ENCODE data around the gene TMEM17.
"Not testable (repeated sequence)": the region's sequence is repeated elsewhere in the genome, so short reads cannot be mapped to it uniquely, and the experiment has no call there.

TMEM17 gene

GRCh38 chr2:62505750-62506420 lies at the start of gene TMEM17:
TSS of gene TMEM17 (minus strand) at chr2:62506195. CDS start at chr2:62506129, 66 bp downstream.
- peak in 1 of 6 experiments; percentile 1 for DNase-seq

- no peak for DNase-seq
These were observed 48.4 kb upstream of the TMEM17 start for GRCh38 chr2:62554440-62554839.

- DNase-seq, result no peak
These were observed 44.5 kb upstream of the TMEM17 start for GRCh38 chr2:62550461-62550860.

DNA sequence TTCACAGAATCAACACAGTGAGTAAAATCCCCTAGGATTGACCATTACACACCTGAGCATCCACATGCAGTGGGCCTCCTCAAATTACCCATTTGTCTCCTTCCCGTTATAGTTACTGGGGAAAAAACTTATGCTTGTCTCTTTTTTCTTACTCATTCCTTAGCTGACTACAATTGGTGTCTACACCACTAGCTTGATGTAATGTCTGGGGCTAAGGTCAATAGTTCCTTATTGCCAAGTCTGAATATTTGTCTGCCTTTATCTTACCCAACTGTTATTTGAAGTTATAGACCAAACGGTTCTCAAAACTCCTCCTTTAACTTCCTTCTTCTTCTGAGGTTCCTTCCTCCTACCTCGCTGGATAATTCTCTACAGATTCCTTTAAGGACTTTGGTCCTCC lies 41.9 kb upstream of the TMEM17 start:
- DNase-seq, result no peak

GRCh38 chr2:62545261-62545660 lies 39.3 kb upstream of the TMEM17 start:
- no peak for DNase-seq

GRCh38 chr2:62540408-62541168 lies 34.6 kb upstream of the TMEM17 start:
- DNase-seq, result no peak

DNA sequence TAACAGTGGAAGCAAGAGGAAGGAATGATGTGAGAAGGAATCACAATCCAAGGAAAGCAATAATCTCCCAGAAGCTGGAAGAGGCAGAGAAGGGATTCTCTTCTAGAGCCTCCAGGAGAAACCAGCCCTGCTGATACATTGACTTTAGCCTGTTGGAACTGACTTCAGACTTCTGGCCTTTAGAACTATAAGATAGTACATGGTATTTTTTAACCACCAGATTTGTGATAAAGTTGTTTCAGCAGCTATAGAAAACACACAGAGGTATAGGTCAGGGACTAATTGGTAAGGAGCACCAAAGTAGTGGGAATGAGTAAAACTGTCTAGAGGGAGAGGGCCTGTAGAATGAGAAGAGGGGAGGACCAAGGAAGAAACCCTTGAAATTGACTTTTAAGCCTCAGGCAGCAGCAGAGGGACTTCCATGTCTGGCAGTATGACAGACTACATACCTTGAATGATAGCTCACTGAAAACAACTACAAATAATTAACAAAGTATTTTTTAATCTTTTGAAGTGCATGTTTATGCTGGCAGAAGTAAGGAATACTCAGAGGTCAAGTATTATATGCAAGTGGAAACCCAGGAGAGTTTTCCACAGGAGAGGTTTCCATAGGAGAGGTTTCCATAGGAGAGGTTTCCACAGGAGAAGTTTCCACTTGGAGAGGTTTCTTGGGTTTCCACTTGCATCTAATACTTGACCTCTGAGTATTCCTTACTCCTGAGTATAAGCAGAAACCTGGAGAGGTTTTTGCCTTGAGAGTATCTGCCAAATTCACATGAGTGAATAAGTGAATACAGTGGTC lies 33.8 kb upstream of the TMEM17 start:
- DNase-seq, result no peak

GRCh38 chr2:62538756-62539155 lies 32.8 kb upstream of the TMEM17 start:
- no peak for DNase-seq

- DNase-seq, result no peak
These were observed 31.8 kb upstream of the TMEM17 start for GRCh38 chr2:62537814-62538213.

DNA sequence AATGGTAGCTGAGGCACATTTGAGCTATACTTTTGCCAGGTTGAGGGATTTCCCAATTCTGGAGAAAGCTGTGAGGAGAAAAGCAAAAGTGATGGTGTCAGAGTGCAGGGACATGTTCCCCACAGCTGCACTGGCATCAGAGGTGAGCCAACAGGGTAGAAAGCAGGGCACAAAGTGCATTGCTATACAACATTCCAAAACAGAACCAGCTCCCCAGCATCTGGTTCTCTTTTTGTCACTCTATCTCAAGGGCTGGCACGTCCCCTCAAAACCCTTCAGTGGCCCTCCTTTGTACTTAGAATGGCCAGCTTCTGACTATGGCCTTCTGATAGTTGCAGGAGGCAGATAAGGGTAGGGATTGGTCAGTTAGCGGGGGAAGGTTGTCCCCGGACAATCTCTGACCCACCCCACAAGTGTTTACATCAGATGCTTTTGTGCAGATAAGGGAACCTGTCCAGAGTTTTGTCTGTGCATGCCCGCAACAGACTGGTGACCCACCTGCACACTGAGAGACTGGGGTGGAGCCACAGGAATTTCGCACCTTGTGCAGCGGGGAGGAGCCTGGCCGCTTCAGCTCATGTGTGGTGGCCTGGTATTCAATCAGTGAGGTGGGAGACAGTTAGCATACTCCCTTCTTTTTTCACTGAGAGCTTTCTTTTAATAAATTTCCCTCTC lies 31.0 kb upstream of the TMEM17 start:
- no peak for DNase-seq

DNA sequence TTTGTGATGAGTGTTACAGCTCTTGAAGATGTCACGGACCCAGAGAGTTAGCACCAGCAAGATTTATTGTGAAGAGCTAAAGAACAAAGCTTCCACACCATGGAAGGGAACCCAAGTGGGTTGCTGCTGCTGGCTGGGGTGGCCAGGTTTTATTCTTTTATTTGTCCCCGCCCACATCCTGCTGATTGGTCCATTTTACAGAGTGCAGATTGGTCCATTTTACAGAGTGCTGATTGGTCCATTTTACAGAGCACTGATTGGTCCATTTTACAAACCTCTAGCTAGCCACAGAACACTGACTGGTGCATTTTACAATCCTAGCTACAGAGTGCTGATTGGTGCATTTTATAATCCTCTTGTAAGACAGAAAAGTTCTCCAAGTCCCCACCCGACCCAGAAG lies 29.5 kb upstream of the TMEM17 start:
- DNase-seq, result not testable (repeated sequence)

GRCh38 chr2:62531594-62531993 lies 25.6 kb upstream of the TMEM17 start:
- DNase-seq, result no peak

GRCh38 chr2:62529758-62530157 lies 23.8 kb upstream of the TMEM17 start:
- no peak for DNase-seq

DNA sequence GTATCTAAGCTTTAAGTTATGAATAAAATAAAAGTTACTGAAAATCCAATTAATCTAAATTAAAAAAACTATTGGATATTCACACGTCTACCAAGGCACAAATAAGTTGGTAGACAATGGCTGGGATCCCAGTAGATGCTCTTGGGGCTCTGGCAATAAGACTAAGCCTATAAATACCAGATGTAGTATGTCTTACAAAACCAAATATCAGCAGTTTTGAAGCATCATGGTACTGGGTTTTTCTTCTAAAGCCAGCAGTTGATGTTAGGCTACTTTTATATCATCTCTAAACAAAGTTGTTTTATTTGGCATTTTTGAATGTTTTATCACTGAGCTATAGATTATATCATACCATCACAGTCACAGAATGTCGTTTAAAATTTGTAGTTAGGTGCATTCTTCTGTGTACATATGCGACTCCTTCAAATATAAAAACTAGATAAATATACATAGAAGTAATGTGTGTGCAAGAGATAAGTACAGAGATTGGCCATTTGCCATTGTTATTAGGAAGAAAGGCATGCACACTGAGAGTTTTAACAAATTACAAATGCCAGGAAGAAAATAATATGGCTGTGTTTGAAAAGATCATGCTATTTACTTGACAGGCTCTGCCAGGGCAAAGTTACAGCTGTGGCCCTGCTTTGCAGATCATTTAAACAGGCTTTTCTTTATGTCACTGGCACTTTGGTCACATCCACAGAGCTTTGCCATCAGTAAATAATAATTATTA lies 21.6 kb upstream of the TMEM17 start:
- DNase-seq, result no peak

GRCh38 chr2:62526531-62527381 lies 20.8 kb upstream of the TMEM17 start:
- no peak for DNase-seq

GRCh38 chr2:62525549-62526269 lies 19.7 kb upstream of the TMEM17 start:
- no peak for DNase-seq

- no peak for DNase-seq
These were observed 18.4 kb upstream of the TMEM17 start for GRCh38 chr2:62524293-62524941.

- not testable (repeated sequence) for DNase-seq
These were observed 15.1 kb upstream of the TMEM17 start for GRCh38 chr2:62521061-62521460.

DNA sequence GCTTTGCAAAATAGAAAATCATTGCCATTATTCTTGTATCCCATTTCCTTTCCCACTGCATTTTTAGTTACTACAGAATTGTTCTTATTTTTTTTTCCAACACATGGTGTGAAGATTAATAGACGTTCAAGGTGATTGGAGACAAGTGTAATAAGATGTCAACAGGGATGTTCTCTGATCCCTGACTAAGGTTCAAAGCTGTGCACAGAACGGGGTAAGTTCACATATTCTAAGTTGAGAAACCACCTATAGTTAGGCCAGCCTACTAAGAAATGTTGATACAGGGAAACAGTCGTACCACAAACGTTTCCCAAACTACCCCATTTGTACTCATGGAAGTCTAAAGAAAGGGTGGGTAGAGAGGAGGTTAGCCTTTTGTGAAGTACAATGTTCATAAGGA lies 6.4 kb upstream of the TMEM17 start:
- DNase-seq, result no peak

GRCh38 chr2:62511636-62512035 lies 5.6 kb upstream of the TMEM17 start:
- no peak for DNase-seq

Measured in stimulated activated naive CD4-positive, alpha-beta T cell (primary cell).